OCI-LY3 (cell line): Measurements from ENCODE around the gene C1QTNF9.

ENCODE experiments used
- CTCF ChIP-seq: fragments of 200-600, 300-600 bp; sonication (generic); IDR thresholded peaks from 2 replicates; pipeline ENCODE4 v1.5.1; 2014; ENCODE audit warnings: antibody characterized with exemption, low read length, low read depth
- EZH2phosphoT487 ChIP-seq: fragments of 200-600 bp; shearing (Covaris generic); IDR thresholded peaks from 2 replicates; pipeline ENCODE4 v1.6.1; 2018; ENCODE audit warnings: antibody characterized with exemption, mixed run types, low read depth

DNA sequence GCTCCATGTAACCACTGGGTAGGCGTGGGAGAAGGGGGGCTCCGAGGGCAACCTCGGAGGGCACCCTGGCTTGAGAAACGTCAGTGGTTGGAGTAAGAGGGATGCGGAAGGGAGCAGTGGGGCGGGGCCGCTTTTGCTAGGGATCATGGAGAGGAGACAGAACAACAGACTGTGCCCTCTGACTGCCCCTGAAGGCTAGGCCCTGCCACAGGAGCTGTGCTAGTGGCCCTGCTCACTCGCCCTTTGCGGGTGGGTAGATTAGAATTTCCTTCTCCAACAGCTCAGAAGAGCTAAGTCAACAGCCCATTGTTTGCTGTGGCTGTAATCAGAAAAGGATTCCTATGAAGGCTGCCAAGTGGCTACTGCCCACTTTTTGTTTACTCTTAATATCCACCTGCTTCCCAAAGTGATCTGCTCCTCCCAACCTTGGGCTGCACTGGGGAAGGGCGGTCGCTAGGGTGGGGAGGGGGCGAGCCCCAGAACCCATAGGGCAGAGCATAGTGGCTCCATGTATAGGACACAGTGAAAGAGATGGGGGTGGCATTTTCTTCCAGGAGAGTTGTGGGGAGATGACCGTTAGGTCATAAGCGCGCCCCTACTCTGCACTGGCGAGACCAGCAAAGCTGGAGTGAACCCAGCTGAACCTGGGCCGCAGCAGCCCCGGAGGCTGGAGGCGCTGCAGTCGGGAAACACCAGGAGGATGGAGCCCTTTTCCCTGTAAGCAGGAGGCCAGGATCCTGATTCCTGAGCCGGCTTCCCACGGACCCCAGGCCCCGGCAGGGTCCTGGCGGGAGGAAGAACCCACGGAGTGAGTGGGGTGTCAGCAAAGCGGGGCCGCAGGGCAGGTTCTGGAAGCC, 1.9 kb upstream of the C1QTNF9 start:
- TF ChIP-seq CTCF (no peak), EZH2phosphoT487 (no peak)
